H9 (cell line): ENCODE measurements around the gene SMARCC1. TPM values are rescaled to one million over a fixed set of nuclear protein-coding genes. Genes with fewer than 3 reads are reported as not detected.
"Not testable (repeated sequence)": the region's sequence is repeated elsewhere in the genome, so short reads cannot be mapped to it uniquely, and the experiment has no call there.

Experiments used
- DNase-seq: peaks from one replicate; pipeline ENCODE4 v3.0.0-alpha.2; 2017
- H2AFZ ChIP-seq: one replicate; pipeline ENCODE4 v1.6.1; 2013; ENCODE audit warnings: mild to moderate bottlenecking, low read length, control low read depth, moderate library complexity
- H2AK5ac ChIP-seq: 2 replicates; pipeline ENCODE4 v1.6.1; 2013; ENCODE audit warnings: low read length, control low read depth, mixed read lengths; ENCODE audit not compliant: insufficient read length
- H2BK120ac ChIP-seq: one replicate; pipeline ENCODE4 v1.6.1; 2013; ENCODE audit warnings: low read depth, mild to moderate bottlenecking, low read length, control low read depth, inconsistent platforms; ENCODE audit not compliant: poor library complexity, severe bottlenecking
- H2BK12ac ChIP-seq: 2 replicates; pipeline ENCODE4 v1.6.1; 2013; ENCODE audit warnings: low read length, control low read depth, mixed read lengths, low read depth; ENCODE audit not compliant: insufficient read length
- H2BK15ac ChIP-seq: 2 replicates; pipeline ENCODE4 v1.6.1; 2013; ENCODE audit warnings: low read depth, low read length, control low read depth
- H2BK20ac ChIP-seq: one replicate; pipeline ENCODE4 v1.6.1; 2013; ENCODE audit warnings: low read depth, mild to moderate bottlenecking, low read length, control low read depth, inconsistent platforms; ENCODE audit not compliant: poor library complexity, severe bottlenecking
- H2BK5ac ChIP-seq: 2 replicates; pipeline ENCODE4 v1.6.1; 2013; ENCODE audit warnings: low read length, control low read depth, mixed read lengths; ENCODE audit not compliant: insufficient read length
- H3K14ac ChIP-seq: 2 replicates; pipeline ENCODE4 v1.6.1; 2013; ENCODE audit warnings: low read length, control low read depth; ENCODE audit not compliant: insufficient read depth
- H3K18ac ChIP-seq: 2 replicates; pipeline ENCODE4 v1.6.1; 2013; ENCODE audit warnings: low read depth, mild to moderate bottlenecking, mixed read lengths, low read length, control low read depth; ENCODE audit not compliant: insufficient read length
- H3K23ac ChIP-seq: 2 replicates; pipeline ENCODE4 v1.6.1; 2013; ENCODE audit warnings: low read length, control low read depth, mixed read lengths, low read depth; ENCODE audit not compliant: insufficient read length
- H3K23me2 ChIP-seq: 2 replicates; pipeline ENCODE4 v1.6.1; 2013; ENCODE audit warnings: low read depth, mild to moderate bottlenecking, mixed read lengths, low read length, control low read depth; ENCODE audit not compliant: insufficient read length, poor library complexity, severe bottlenecking
- H3K27ac ChIP-seq: 2 replicates; pipeline ENCODE4 v1.5.1; 2013; ENCODE audit warnings: low read length, control low read depth, mixed read lengths, low read depth; ENCODE audit not compliant: insufficient read length
- H3K27me3 ChIP-seq: 2 replicates; pipeline ENCODE4 v1.6.1; 2013; ENCODE audit warnings: low read length, control low read depth, inconsistent platforms; ENCODE audit not compliant: insufficient read depth
- H3K4ac ChIP-seq: 2 replicates; pipeline ENCODE4 v1.6.1; 2013; ENCODE audit warnings: low read depth, mild to moderate bottlenecking, control low read depth, inconsistent platforms, low read length, moderate library complexity
- H3K4me1 ChIP-seq: 2 replicates; pipeline ENCODE4 v1.6.1; 2013; ENCODE audit warnings: low read length, control low read depth, inconsistent platforms; ENCODE audit not compliant: insufficient read depth
- H3K4me2 ChIP-seq: 2 replicates; pipeline ENCODE4 v1.6.1; 2013; ENCODE audit warnings: low read length, control low read depth, mixed read lengths; ENCODE audit not compliant: insufficient read length, insufficient read depth
- H3K56ac ChIP-seq: 2 replicates; pipeline ENCODE4 v1.6.1; 2013; ENCODE audit warnings: low read depth, mild to moderate bottlenecking, mixed read lengths, low read length, control low read depth; ENCODE audit not compliant: insufficient read length
- H3K79me1 ChIP-seq: 2 replicates; pipeline ENCODE4 v1.6.1; 2013; ENCODE audit warnings: low read depth, mild to moderate bottlenecking, moderate library complexity, low read length, control low read depth, inconsistent platforms; ENCODE audit not compliant: insufficient read depth, poor library complexity, severe bottlenecking
- H3K79me2 ChIP-seq: 2 replicates; pipeline ENCODE4 v1.6.1; 2013; ENCODE audit warnings: low read length, control low read depth, inconsistent platforms; ENCODE audit not compliant: insufficient read depth
- H3K9ac ChIP-seq: 2 replicates; pipeline ENCODE4 v1.6.1; 2013; ENCODE audit warnings: low read length, control low read depth, mixed read lengths; ENCODE audit not compliant: insufficient read length; ENCODE audit errors: extremely low read depth
- H3K9me3 ChIP-seq: one replicate; pipeline ENCODE4 v1.6.1; 2013; ENCODE audit warnings: low read depth, low read length, inconsistent platforms; ENCODE audit not compliant: control insufficient read depth
- H3T11ph ChIP-seq: one replicate; pipeline ENCODE4 v1.6.1; 2013; ENCODE audit warnings: mild to moderate bottlenecking, low read length, control low read depth, inconsistent platforms
- H4K20me1 ChIP-seq: one replicate; pipeline ENCODE4 v1.6.1; 2013; ENCODE audit not compliant: control insufficient read depth, insufficient read length, insufficient read depth
- H4K5ac ChIP-seq: 2 replicates; pipeline ENCODE4 v1.6.1; 2013; ENCODE audit warnings: low read depth, mild to moderate bottlenecking, mixed read lengths, low read length, control low read depth; ENCODE audit not compliant: insufficient read length
- H4K8ac ChIP-seq: replicated peaks from 2 replicates; pipeline ENCODE4 v1.6.1; 2013; ENCODE audit warnings: low read length, control low read depth, mixed read lengths, low read depth; ENCODE audit not compliant: insufficient read length
- H4K91ac ChIP-seq: 2 replicates; pipeline ENCODE4 v1.6.1; 2013; ENCODE audit warnings: low read depth, mild to moderate bottlenecking, moderate library complexity, mixed read lengths, low read length, control low read depth; ENCODE audit not compliant: insufficient read length
- H3K27ac Mint-ChIP-seq, 3 experiments: 2 replicates in 2 of 3; 3 replicates in 1 of 3; pipeline ENCODE4 v1.8.0; 2020 to 2021; ENCODE audit warnings: mixed read lengths in 3 of 3, mild to moderate bottlenecking in 1 of 3, moderate library complexity in 1 of 3
- H3K27me3 Mint-ChIP-seq: 2 replicates; pipeline ENCODE4 v1.8.0; 2021; ENCODE audit warnings: low read depth, mild to moderate bottlenecking, moderate library complexity, mixed read lengths
- H3K36me3 Mint-ChIP-seq, 3 experiments: 2 replicates in 2 of 3; 3 replicates in 1 of 3; pipeline ENCODE4 v1.8.0; 2020 to 2021; ENCODE audit warnings: low read depth in 3 of 3, mixed read lengths in 3 of 3; ENCODE audit not compliant: insufficient read depth in 1 of 3
- H3K4me1 Mint-ChIP-seq, 2 experiments: 2 replicates each; pipeline ENCODE4 v1.8.0; 2020; ENCODE audit warnings: mixed read lengths in 2 of 2
- H3K4me3 Mint-ChIP-seq, 2 experiments: 2 replicates in 1 of 2; 3 replicates in 1 of 2; pipeline ENCODE4 v1.8.0; 2020 to 2021; ENCODE audit warnings: mild to moderate bottlenecking in 2 of 2, mixed read lengths in 2 of 2, moderate library complexity in 1 of 2
- H3K9me3 Mint-ChIP-seq, 2 experiments: 2 replicates in 1 of 2; 3 replicates in 1 of 2; pipeline ENCODE4 v1.8.0; 2020; ENCODE audit warnings: mild to moderate bottlenecking in 2 of 2, mixed read lengths in 2 of 2, moderate library complexity in 1 of 2
- WGBS: extraction: QIAGEN DNeasy Blood & Tissue Kit; methylation state at CpG from one replicate; pipeline ENCODE4 v1.1.7; 2013; ENCODE audit warnings: missing lambda C conversion rate, low lambda C conversion rate, mixed read lengths; ENCODE audit not compliant: insufficient read length; ENCODE audit errors: extremely low coverage; 5-methylcytosine and 5-hydroxymethylcytosine counted together
- total RNA-seq: library from RNA; stranded (reverse); gene quantifications from 2 replicates; pipeline ENCODE4 v1.2.1, GENCODE V29; 2021
- TF ChIP-seq, protein P1 (sequence below): fragments of 200-600 bp; sonication (generic); conservative IDR thresholded peaks from 3 replicates; pipeline ENCODE4 v1.8.0; 2021; ENCODE audit warnings: antibody characterized with exemption, mild to moderate bottlenecking

The SMARCC1 gene
- total RNA-seq, 1 experiment from 2014 or later = 274 TPM

DNA sequence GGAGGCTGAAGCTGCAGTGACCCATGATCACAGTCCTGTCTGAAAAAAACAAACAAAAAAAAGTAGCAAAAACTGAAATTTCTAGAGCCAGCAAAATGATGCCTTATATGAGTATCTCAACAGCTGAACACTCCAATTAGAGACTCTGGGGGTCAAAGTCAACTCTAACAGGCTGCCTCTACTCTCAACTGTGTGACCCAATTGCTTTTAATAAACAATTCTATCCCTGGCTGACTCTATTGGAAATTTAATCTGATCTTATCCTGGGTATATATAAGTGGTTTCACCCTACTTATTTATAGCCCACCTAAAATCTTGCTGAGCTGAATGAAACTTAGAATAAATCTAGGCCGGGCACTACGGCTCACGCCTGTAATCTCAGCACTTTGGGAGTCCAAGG lies 29.0 kb downstream of the SMARCC1 start:
- H3K4me3 Mint-ChIP-seq = no peak overlapping the region
- no peak overlapping the region for H4K91ac ChIP-seq
- H2AK5ac ChIP-seq = no peak overlapping the region
- peaks cover 15 to 55% (median 31%) of the 10 kb centered on the region in 3 experiments; a peak in 6 of 7 replicates for H3K36me3 Mint-ChIP-seq
- no peaks in the 10 kb centered on the region for H4K20me1 ChIP-seq
- no peak overlapping the region for H2BK5ac ChIP-seq
- no peaks in the 10 kb centered on the region for H3K4me1 Mint-ChIP-seq
- no peak overlapping the region for H4K8ac ChIP-seq
- H3K9me3 ChIP-seq = no peaks in the 10 kb centered on the region
- no peaks in the 10 kb centered on the region for H3K27me3 Mint-ChIP-seq
- no CpG with 5 or more reads among the region's 3 CpGs for WGBS
- H3K18ac ChIP-seq = no peak overlapping the region
- H3K27ac Mint-ChIP-seq = peak overlapping the region in 1 of 3 experiments; percentile 34; a peak in 1 of 7 replicates
- H3K79me1 ChIP-seq = peaks cover 13% of the 10 kb centered on the region
- H2BK20ac ChIP-seq = no peak overlapping the region
- H4K5ac ChIP-seq = no peak overlapping the region
- no peak overlapping the region for H3K9ac ChIP-seq
- H3K14ac ChIP-seq = no peak overlapping the region
- no peak overlapping the region for H3K27ac ChIP-seq
- H3K4me2 ChIP-seq = no peak overlapping the region
- DNase-seq = no peak
- no peak overlapping the region for H2BK120ac ChIP-seq
- no peaks in the 10 kb centered on the region for H3K23me2 ChIP-seq
- no peak overlapping the region for H2BK12ac ChIP-seq
- no peak overlapping the region for H3T11ph ChIP-seq
- no peaks in the 10 kb centered on the region for H3K27me3 ChIP-seq
- TF ChIP-seq, protein P1, sequence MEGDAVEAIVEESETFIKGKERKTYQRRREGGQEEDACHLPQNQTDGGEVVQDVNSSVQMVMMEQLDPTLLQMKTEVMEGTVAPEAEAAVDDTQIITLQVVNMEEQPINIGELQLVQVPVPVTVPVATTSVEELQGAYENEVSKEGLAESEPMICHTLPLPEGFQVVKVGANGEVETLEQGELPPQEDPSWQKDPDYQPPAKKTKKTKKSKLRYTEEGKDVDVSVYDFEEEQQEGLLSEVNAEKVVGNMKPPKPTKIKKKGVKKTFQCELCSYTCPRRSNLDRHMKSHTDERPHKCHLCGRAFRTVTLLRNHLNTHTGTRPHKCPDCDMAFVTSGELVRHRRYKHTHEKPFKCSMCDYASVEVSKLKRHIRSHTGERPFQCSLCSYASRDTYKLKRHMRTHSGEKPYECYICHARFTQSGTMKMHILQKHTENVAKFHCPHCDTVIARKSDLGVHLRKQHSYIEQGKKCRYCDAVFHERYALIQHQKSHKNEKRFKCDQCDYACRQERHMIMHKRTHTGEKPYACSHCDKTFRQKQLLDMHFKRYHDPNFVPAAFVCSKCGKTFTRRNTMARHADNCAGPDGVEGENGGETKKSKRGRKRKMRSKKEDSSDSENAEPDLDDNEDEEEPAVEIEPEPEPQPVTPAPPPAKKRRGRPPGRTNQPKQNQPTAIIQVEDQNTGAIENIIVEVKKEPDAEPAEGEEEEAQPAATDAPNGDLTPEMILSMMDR = no peak
- no peak overlapping the region for H3K56ac ChIP-seq
- 0 out of 5 replicates have a peak, but pooled peaks cover 0 to 3% of the 10 kb centered on the region in 2 experiments for H3K9me3 Mint-ChIP-seq
- H3K4ac ChIP-seq = no peak overlapping the region
- no peak overlapping the region for H2BK15ac ChIP-seq
- H3K4me1 ChIP-seq = no peaks in the 10 kb centered on the region
- H3K23ac ChIP-seq = no peak overlapping the region
- H3K79me2 ChIP-seq = peaks cover 36% of the 10 kb centered on the region; the same call in 1 of the 2 replicates
- H2AFZ ChIP-seq = no peak overlapping the region

DNA sequence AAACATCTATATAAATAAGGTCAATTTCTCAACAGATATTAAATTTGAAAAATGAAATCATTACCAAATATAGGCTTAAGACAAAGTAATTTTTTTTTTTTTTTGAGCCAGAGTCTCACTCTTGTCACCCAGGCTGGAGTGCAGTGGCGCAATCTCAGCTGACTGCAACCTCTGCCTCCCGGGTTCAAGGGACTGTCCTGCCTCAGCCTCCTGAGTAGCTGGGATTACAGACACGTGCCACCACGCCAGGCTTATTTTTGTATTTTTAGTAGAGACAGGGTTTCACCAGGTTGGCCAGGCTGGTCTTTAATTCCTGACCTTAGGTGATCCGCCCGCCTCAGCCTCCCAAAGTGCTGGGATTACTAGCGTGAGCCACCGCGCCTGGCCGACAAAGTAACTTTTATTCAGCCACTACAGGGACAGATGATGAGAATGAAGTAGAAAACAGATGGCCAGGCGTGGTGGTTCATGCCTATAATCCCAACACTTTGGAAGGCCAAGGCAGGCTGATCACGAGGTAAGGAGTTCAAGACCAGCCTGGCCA lies 30.8 kb downstream of the SMARCC1 start:
- H3K4me1 Mint-ChIP-seq, H3T11ph ChIP-seq, H2BK15ac ChIP-seq, H3K4ac ChIP-seq, H4K20me1 ChIP-seq, H4K5ac ChIP-seq, H3K4me3 Mint-ChIP-seq, H3K27ac ChIP-seq, H3K4me1 ChIP-seq, H3K18ac ChIP-seq, DNase-seq, H3K23ac ChIP-seq, H2AFZ ChIP-seq, H2AK5ac ChIP-seq, H2BK12ac ChIP-seq, H3K9me3 Mint-ChIP-seq, H3K27me3 Mint-ChIP-seq, H3K27me3 ChIP-seq, H3K9me3 ChIP-seq, H2BK20ac ChIP-seq, H2BK5ac ChIP-seq, H3K23me2 ChIP-seq, H3K14ac ChIP-seq, H4K8ac ChIP-seq, H3K56ac ChIP-seq, H2BK120ac ChIP-seq, H3K9ac ChIP-seq, H3K4me2 ChIP-seq, H4K91ac ChIP-seq: not testable (repeated sequence)
- peaks cover 16% of the 10 kb centered on the region for H3K79me1 ChIP-seq
- peaks cover 42% of the 10 kb centered on the region; the same call in 1 of the 2 replicates for H3K79me2 ChIP-seq
- no CpG with 5 or more reads among the region's 12 CpGs for WGBS
- Mint-ChIP-seq H3K27ac (peak overlapping the region in 1 of 3 experiments; percentile 68; a peak in 1 of 7 replicates), H3K36me3 (peaks cover 10 to 50% (median 29%) of the 10 kb centered on the region in 3 experiments; a peak in 6 of 7 replicates)
